SK-N-SH treated with all-trans-retinoic acid at 6 μM for 48 hours (cell line): ENCODE results near the gene HRG.

Source experiments
- ATAC-seq: fragments of 200-7000 bp; cut with Tn5 transposase; 3 replicates; pipeline ENCODE4 v1.9.1; 2020; ENCODE audit warnings: mild to moderate bottlenecking, moderate library complexity
- ARNTL ChIP-seq: fragments of 450-650 bp; formaldehyde crosslinking; IDR thresholded peaks from 2 replicates; pipeline ENCODE4 v1.5.0; 2020; ENCODE audit warnings: low read depth, mild to moderate bottlenecking, moderate library complexity, borderline replicate concordance
- CREB5 ChIP-seq: fragments of 250-450 bp; sonication (Bioruptor Pico); IDR thresholded peaks from 2 replicates; pipeline ENCODE4 v1.5.1; 2020; ENCODE audit warnings: low read depth, mild to moderate bottlenecking, moderate library complexity
- CSDC2 ChIP-seq: fragments of 250-450 bp; sonication (Bioruptor Pico); IDR thresholded peaks from 2 replicates; pipeline ENCODE4 v1.5.0; 2020; ENCODE audit warnings: mild to moderate bottlenecking, moderate library complexity
- CSRNP3 ChIP-seq: fragments of 250-450 bp; sonication (Bioruptor Pico); IDR thresholded peaks from 2 replicates; pipeline ENCODE4 v1.5.1; 2021; ENCODE audit warnings: mild to moderate bottlenecking, moderate library complexity
- ESRRG ChIP-seq: fragments of 250-450 bp; sonication (Bioruptor Pico); IDR thresholded peaks from 2 replicates; pipeline ENCODE4 v1.6.1; 2021; ENCODE audit warnings: mild to moderate bottlenecking
- GLIS3 ChIP-seq: fragments of 250-450 bp; sonication (Bioruptor Pico); IDR thresholded peaks from 2 replicates; pipeline ENCODE4 v1.5.0; 2020; ENCODE audit warnings: mild to moderate bottlenecking, moderate library complexity
- ISL1 ChIP-seq: fragments of 250-450 bp; sonication (Bioruptor Pico); IDR thresholded peaks from 2 replicates; pipeline ENCODE4 v2.1.2; 2022; ENCODE audit warnings: mild to moderate bottlenecking, moderate library complexity
- OSR1 ChIP-seq: fragments of 250-450 bp; sonication (Bioruptor Pico); IDR thresholded peaks from 2 replicates; pipeline ENCODE4 v1.8.0; 2022; ENCODE audit warnings: moderate library complexity, mild to moderate bottlenecking, inconsistent platforms
- PATZ1 ChIP-seq: fragments of 250-450 bp; sonication (Bioruptor Pico); IDR thresholded peaks from 2 replicates; pipeline ENCODE4 v1.8.0; 2020; ENCODE audit warnings: mild to moderate bottlenecking, moderate library complexity, borderline replicate concordance
- POU6F1 ChIP-seq: fragments of 250-450 bp; sonication (Bioruptor Pico); IDR thresholded peaks from 2 replicates; pipeline ENCODE4 v1.8.0; 2021; ENCODE audit warnings: low read depth, mild to moderate bottlenecking, moderate library complexity, borderline replicate concordance
- PPARA ChIP-seq: fragments of 250-450 bp; sonication (Bioruptor Pico); IDR thresholded peaks from 2 replicates; pipeline ENCODE4 v1.5.0; 2020; ENCODE audit warnings: mild to moderate bottlenecking, borderline replicate concordance
- RARB ChIP-seq: fragments of 250-450 bp; sonication (Bioruptor Pico); IDR thresholded peaks from 2 replicates; pipeline ENCODE4 v1.8.0; 2021; ENCODE audit warnings: mild to moderate bottlenecking, moderate library complexity
- SNAI2 ChIP-seq: fragments of 250-450 bp; sonication (Bioruptor Pico); IDR thresholded peaks from 2 replicates; pipeline ENCODE4 v1.5.0; 2020; ENCODE audit warnings: mild to moderate bottlenecking, moderate library complexity
- TCF4 ChIP-seq: fragments of 250-450 bp; sonication (Bioruptor Pico); IDR thresholded peaks from 2 replicates; pipeline ENCODE4 v1.8.0; 2021; ENCODE audit warnings: mild to moderate bottlenecking, moderate library complexity, borderline replicate concordance
- TOX ChIP-seq: fragments of 250-450 bp; sonication (Bioruptor Pico); IDR thresholded peaks from 2 replicates; pipeline ENCODE4 v1.8.0; 2021; ENCODE audit warnings: mild to moderate bottlenecking, moderate library complexity, borderline replicate concordance
- ZC3H10 ChIP-seq: fragments of 250-450 bp; sonication (Bioruptor Pico); IDR thresholded peaks from 2 replicates; pipeline ENCODE4 v1.5.1; 2021; ENCODE audit warnings: mild to moderate bottlenecking, moderate library complexity
- ZFP3 ChIP-seq: fragments of 250-450 bp; sonication (Bioruptor Pico); IDR thresholded peaks from 2 replicates; pipeline ENCODE4 v1.5.0; 2020; ENCODE audit warnings: mild to moderate bottlenecking, moderate library complexity
- ZFP30 ChIP-seq: fragments of 450-650 bp; formaldehyde crosslinking; IDR thresholded peaks from 2 replicates; pipeline ENCODE4 v1.5.0; 2022; ENCODE audit warnings: mild to moderate bottlenecking, moderate library complexity
- ZNF565 ChIP-seq: fragments of 450-650 bp; formaldehyde crosslinking; conservative IDR thresholded peaks from 2 replicates; pipeline ENCODE4 v1.5.0; 2020; ENCODE audit warnings: low read depth, mild to moderate bottlenecking, moderate library complexity
- ZNF8 ChIP-seq: fragments of 450-650 bp; formaldehyde crosslinking; IDR thresholded peaks from 2 replicates; pipeline ENCODE4 v1.5.0; 2020; ENCODE audit warnings: mild to moderate bottlenecking, moderate library complexity

Gene HRG

DNA sequence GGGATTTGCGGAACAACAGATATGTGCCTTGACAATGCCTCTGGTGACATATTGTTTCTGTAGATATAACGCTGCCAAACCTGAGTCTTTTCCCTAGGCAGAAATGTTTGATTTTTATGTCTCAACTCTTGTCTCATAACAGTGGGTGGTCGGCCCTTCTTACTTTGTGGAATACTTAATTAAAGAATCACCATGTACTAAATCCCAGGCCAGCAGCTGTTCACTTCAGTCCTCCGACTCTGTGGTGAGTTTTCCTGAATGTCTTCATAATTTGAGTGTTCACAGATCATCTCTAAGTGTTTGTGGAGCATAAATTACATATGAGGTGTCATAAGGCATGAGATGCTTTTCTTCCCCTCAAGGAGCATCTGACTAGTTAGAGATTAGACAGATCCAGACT is 19.7 kb upstream of the HRG start:
- TF ChIP-seq ISL1 (CRISPR knock-in tag) (no peak), GLIS3 (CRISPR knock-in tag) (no peak), CSDC2 (no peak), CSRNP3 (CRISPR knock-in tag) (no peak), ESRRG (no peak), TOX (CRISPR knock-in tag) (no peak)
- no peak for ATAC-seq

DNA sequence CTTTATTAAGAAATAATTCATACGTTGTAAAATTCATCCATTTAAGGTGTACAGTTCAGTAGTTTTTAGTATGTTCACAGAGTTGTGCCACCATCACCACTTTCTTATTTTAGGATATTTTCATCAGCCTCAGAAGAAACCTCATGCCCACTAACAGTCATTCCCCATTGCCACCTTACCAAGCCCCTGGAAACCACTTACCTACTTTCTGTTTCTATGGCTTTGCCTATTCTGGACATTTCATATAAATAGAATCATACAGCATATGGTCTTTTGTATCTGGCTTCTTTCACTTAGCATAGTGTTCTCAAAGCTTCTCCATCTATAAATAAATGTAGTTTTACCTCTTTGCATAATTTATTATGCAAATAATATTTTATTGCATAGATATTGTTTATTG is 19.0 kb upstream of the HRG start:
- TF ChIP-seq ARNTL (CRISPR knock-in tag) (no peak), CSRNP3 (CRISPR knock-in tag) (no peak), POU6F1 (CRISPR knock-in tag) (no peak), TCF4 (CRISPR knock-in tag) (no peak), ZNF8 (CRISPR knock-in tag) (no peak), CREB5 (CRISPR knock-in tag) (no peak), CSDC2 (no peak), GLIS3 (CRISPR knock-in tag) (no peak), ZC3H10 (CRISPR knock-in tag) (no peak), SNAI2 (CRISPR knock-in tag) (no peak), ESRRG (no peak), PPARA (CRISPR knock-in tag) (no peak), ZFP30 (CRISPR knock-in tag) (no peak), ZFP3 (CRISPR knock-in tag) (no peak), ZNF565 (CRISPR knock-in tag) (no peak), PATZ1 (no peak), OSR1 (CRISPR knock-in tag) (no peak), TOX (CRISPR knock-in tag) (no peak), RARB (no peak)
- TF ChIP-seq, all 23 proteins: peak for 0
- no peak for ATAC-seq

GRCh38 chr3:186648851-186649250 is 17.0 kb upstream of the HRG start:
- no peak for ATAC-seq
- TF ChIP-seq OSR1 (CRISPR knock-in tag): no peak
- no peak for TF ChIP-seq ZFP30 (CRISPR knock-in tag)
- no peak for TF ChIP-seq ARNTL (CRISPR knock-in tag)
- no peak for TF ChIP-seq CREB5 (CRISPR knock-in tag)
- TF ChIP-seq PPARA (CRISPR knock-in tag): no peak
- TF ChIP-seq ZNF565 (CRISPR knock-in tag): no peak
- TF ChIP-seq ZFP3 (CRISPR knock-in tag): no peak
- no peak for TF ChIP-seq RARB
- no peak for TF ChIP-seq PATZ1
- TF ChIP-seq TOX (CRISPR knock-in tag): no peak
- no peak for TF ChIP-seq ESRRG
- no peak for TF ChIP-seq POU6F1 (CRISPR knock-in tag)
- TF ChIP-seq ISL1 (CRISPR knock-in tag): no peak
- TF ChIP-seq CSDC2: no peak
- no peak for TF ChIP-seq ZNF8 (CRISPR knock-in tag)
- no peak for TF ChIP-seq GLIS3 (CRISPR knock-in tag)
- no peak for TF ChIP-seq TCF4 (CRISPR knock-in tag)
